HCT116 (cell line): ENCODE data around the gene NFATC3. TPM values are rescaled to one million over a fixed set of nuclear protein-coding genes. Genes with fewer than 3 reads are reported as not detected.

Experiments
- ATAC-seq: fragments of 200-7000 bp; cut with Tn5 transposase; 2 replicates; pipeline ENCODE4 v1.9.1; 2020; ENCODE audit warnings: mild to moderate bottlenecking, moderate library complexity
- BruUV-seq: library from RNA; stranded (reverse); fragments of 400-500 nt; replicated peaks from 2 replicates; lab custom pipeline; 2021; lab: Mats Ljungman, UMichigan
- CTCF ChIA-PET: fragments of 300-600 bp; sonication (Branson Sonifier 250); formaldehyde crosslinking; loops from one replicate; lab custom pipeline; 2021; ENCODE audit warnings: antibody characterized with exemption; lab: Charles Lee
- POLR2A ChIA-PET: fragments of 300-600, 350-600 bp; sonication (Branson Sonifier 250); formaldehyde crosslinking; loops from one replicate; lab custom pipeline; 2021; ENCODE audit warnings: antibody characterized with exemption; lab: Charles Lee
- RAD21 ChIA-PET, 2 experiments: fragments of 300-600 bp; sonication (Branson Sonifier 250); formaldehyde crosslinking; loops; one replicate each; lab custom pipeline; 2023; ENCODE audit warnings: low total read pairs in 2 of 2; ENCODE audit not compliant: uncharacterized antibody in 2 of 2, unreplicated experiment in 2 of 2, low non-redundant PET in 1 of 2; lab: Charles Lee
- DNase-seq: peaks from one replicate; pipeline ENCODE4 v3.0.0-alpha.2; 2010; ENCODE audit warnings: low read depth, low spot score
- H2AFZ ChIP-seq: fragments of 200-600 bp; shearing (Covaris generic), sonication (generic); 2 replicates; pipeline ENCODE4 v1.6.1; 2017; ENCODE audit warnings: low read depth, mixed run types, mixed read lengths, antibody characterized with exemption, low read length; ENCODE audit not compliant: poor library complexity, severe bottlenecking
- H3K27ac ChIP-seq: 2 replicates; pipeline ENCODE4 v1.5.1; 2012; ENCODE audit warnings: low read depth, low read length
- H3K27me3 ChIP-seq: fragments of 200-600 bp; sonication (generic); 2 replicates; pipeline ENCODE4 v1.6.1; 2016; ENCODE audit warnings: mixed run types, low read length, mixed read lengths; ENCODE audit not compliant: insufficient read depth
- H3K36me3 ChIP-seq, 2 experiments: fragments of 200-500 bp in 1 of 2; fragments of 200-600 bp in 1 of 2; sonication (Bioruptor generic) in 1 of 2; sonication (generic) in 1 of 2; 2 replicates each; pipeline versions ENCODE4 v1.5.1 to v1.6.1; 2014 to 2016; ENCODE audit warnings: low read length in 2 of 2, inconsistent platforms in 1 of 2, mixed read lengths in 1 of 2, mixed run types in 1 of 2; ENCODE audit not compliant: insufficient read depth in 2 of 2, control insufficient read depth in 1 of 2
- H3K4me1 ChIP-seq, 2 experiments: fragments of 200-600 bp in 1 of 2; sonication (generic) in 1 of 2; 2 replicates each; pipeline versions ENCODE4 v1.5.1 to v1.6.1; 2012 to 2017; ENCODE audit warnings: low read length in 2 of 2, inconsistent platforms in 1 of 2, mild to moderate bottlenecking in 1 of 2, mixed read lengths in 1 of 2, mixed run types in 1 of 2, moderate library complexity in 1 of 2; ENCODE audit not compliant: insufficient read depth in 2 of 2, control insufficient read depth in 1 of 2
- H3K4me2 ChIP-seq: fragments of 200-600 bp; sonication (generic); 2 replicates; pipeline ENCODE4 v1.6.1; 2017; ENCODE audit warnings: mixed run types, low read length, mixed read lengths
- H3K4me3 ChIP-seq, 2 experiments: fragments of 200-600 bp in 1 of 2; sonication (generic) in 1 of 2; replicated peaks in 1 of 2; 2 replicates each; pipeline ENCODE4 v1.5.1; 2011 to 2016; ENCODE audit warnings: low read length in 2 of 2, control low read depth in 1 of 2, low read depth in 1 of 2, mild to moderate bottlenecking in 1 of 2, mixed read lengths in 1 of 2, mixed run types in 1 of 2
- H3K79me2 ChIP-seq: fragments of 200-600 bp; sonication (generic); 2 replicates; pipeline ENCODE4 v1.6.1; 2017; ENCODE audit warnings: mild to moderate bottlenecking, mixed run types, low read length, moderate library complexity, mixed read lengths; ENCODE audit not compliant: insufficient read depth
- H3K9ac ChIP-seq: fragments of 200-600 bp; sonication (generic); 2 replicates; pipeline ENCODE4 v1.6.1; 2016; ENCODE audit warnings: low read length, mixed read lengths
- H3K9me2 ChIP-seq: fragments of 200-600 bp; sonication (generic), shearing (Covaris generic); 2 replicates; pipeline ENCODE4 v1.6.1; 2017; ENCODE audit warnings: mixed run types, mild to moderate bottlenecking, moderate library complexity; ENCODE audit not compliant: insufficient read depth
- H3K9me3 ChIP-seq, 2 experiments: fragments of 200-500 bp in 1 of 2; fragments of 200-600 bp in 1 of 2; sonication (Bioruptor generic) in 1 of 2; sonication (generic) in 1 of 2; 2 replicates each; pipeline ENCODE4 v1.6.1; 2014 to 2017; ENCODE audit warnings: low read length in 2 of 2, mixed read lengths in 2 of 2, inconsistent platforms in 1 of 2, low read depth in 1 of 2, mild to moderate bottlenecking in 1 of 2, mixed run types in 1 of 2, moderate library complexity in 1 of 2; ENCODE audit not compliant: control insufficient read depth in 1 of 2, insufficient read depth in 1 of 2
- H4K20me1 ChIP-seq: fragments of 200-600 bp; sonication (generic), shearing (Covaris generic); 2 replicates; pipeline ENCODE4 v1.6.1; 2017; ENCODE audit warnings: mixed run types, mild to moderate bottlenecking, moderate library complexity; ENCODE audit not compliant: insufficient read depth
- ATF3 ChIP-seq: IDR thresholded peaks from 2 replicates; pipeline ENCODE4 v1.6.1; 2012
- CBX3 ChIP-seq: IDR thresholded peaks from 2 replicates; pipeline ENCODE4 v1.6.1; 2012; ENCODE audit warnings: low read depth
- CEBPB ChIP-seq: IDR thresholded peaks from 2 replicates; pipeline ENCODE4 v1.6.1; 2012; ENCODE audit warnings: low read depth
- EGR1 ChIP-seq: IDR thresholded peaks from 2 replicates; pipeline ENCODE4 v1.6.1; 2012; ENCODE audit warnings: low read depth
- EZH2 ChIP-seq: fragments of 200-600 bp; sonication (generic); IDR thresholded peaks from 2 replicates; pipeline ENCODE4 v1.6.1; 2017; ENCODE audit warnings: antibody characterized with exemption, mixed run types
- FOSL1 ChIP-seq: IDR thresholded peaks from 2 replicates; pipeline ENCODE4 v1.6.1; 2012; ENCODE audit warnings: low read depth
- POLR2A ChIP-seq: IDR thresholded peaks from 2 replicates; pipeline ENCODE4 v1.7.0; 2011; ENCODE audit warnings: borderline replicate concordance; ENCODE audit not compliant: insufficient read depth, insufficient read length; ENCODE audit errors: extremely low read depth
- POLR2AphosphoS5 ChIP-seq: IDR thresholded peaks from 2 replicates; pipeline ENCODE4 v1.6.1; 2011; ENCODE audit warnings: mild to moderate bottlenecking, low read depth, low read length, moderate library complexity
- RAD21 ChIP-seq: IDR thresholded peaks from 2 replicates; pipeline ENCODE4 v1.6.1; 2012; ENCODE audit warnings: low read depth, mild to moderate bottlenecking
- SIN3A ChIP-seq: IDR thresholded peaks from 2 replicates; pipeline ENCODE4 v1.6.1; 2012; ENCODE audit warnings: low read depth
- SP1 ChIP-seq: IDR thresholded peaks from 2 replicates; pipeline ENCODE4 v1.6.1; 2012; ENCODE audit warnings: low read depth
- SRF ChIP-seq: IDR thresholded peaks from 2 replicates; pipeline ENCODE4 v1.6.1; 2012; ENCODE audit warnings: low read depth
- TCF7L2 ChIP-seq: IDR thresholded peaks from 2 replicates; pipeline ENCODE4 v1.7.0; 2011; ENCODE audit warnings: borderline replicate concordance, inconsistent platforms; ENCODE audit not compliant: insufficient read depth, insufficient read length; ENCODE audit errors: extremely low read depth
- YY1 ChIP-seq: IDR thresholded peaks from 2 replicates; pipeline ENCODE4 v1.6.1; 2011; ENCODE audit warnings: low read length, low read depth, moderate library complexity, mild to moderate bottlenecking; ENCODE audit not compliant: insufficient replicate concordance; ENCODE audit errors: extremely low read depth
- ZBTB33 ChIP-seq: IDR thresholded peaks from 2 replicates; pipeline ENCODE4 v1.6.1; 2011; ENCODE audit warnings: mild to moderate bottlenecking, low read length, moderate library complexity; ENCODE audit not compliant: insufficient replicate concordance; ENCODE audit errors: extremely low read depth
- ZFX ChIP-seq: fragments of 450-650 bp; IDR thresholded peaks from 2 replicates; pipeline ENCODE4 v1.6.1; 2017
- ZNF274 ChIP-seq: fragments of 200-500 bp; sonication (Bioruptor generic); IDR thresholded peaks from 2 replicates; pipeline ENCODE4 v1.6.1; 2014; ENCODE audit warnings: mild to moderate bottlenecking, low read depth, low read length, inconsistent platforms
- intact Hi-C: fragments of 100-400 bp; cut with micrococcal nuclease; formaldehyde crosslinking; loops from 2 replicates; pipeline ENCODE4 v1.10.0; 2022
- total RNA-seq: library from RNA; stranded (reverse); gene quantifications from one replicate; pipeline ENCODE4 v1.2.1, GENCODE V29; 2021; ENCODE audit not compliant: unreplicated experiment

The NFATC3 gene
- total RNA-seq, 1 experiment from 2014 or later = 25.6 TPM

- POLR2A ChIA-PET = no interaction called here
- DNase-seq (no peak), ATAC-seq (no peak)
- Histone ChIP-seq H4K20me1 (no peaks in the 10 kb centered on the region), H3K27ac (no peak overlapping the region), H3K36me3 (no peaks in the 10 kb centered on the region; a peak in 1 of 4 replicates), H3K9me3 (no peaks in the 10 kb centered on the region), H3K4me2 (no peak overlapping the region), H3K4me3 (no peak overlapping the region), H3K79me2 (no peaks in the 10 kb centered on the region; the same call in 1 of the 2 replicates), H2AFZ (no peak overlapping the region), H3K9ac (no peak overlapping the region), H3K9me2 (no peaks in the 10 kb centered on the region), H3K27me3 (no peaks in the 10 kb centered on the region), H3K4me1 (peaks cover 6 to 21% of the 10 kb centered on the region in 2 experiments; a peak in 3 of 4 replicates)
- CTCF ChIA-PET = interaction anchor here (0.5 to 0.6 kb wide), 2 partner anchors 237 to 366 kb away, joined by 3 read pairs; partner anchors contain the start of gene PSKH1
- TF ChIP-seq TCF7L2 = no peak
- no peak for TF ChIP-seq ZNF274
- TF ChIP-seq CEBPB = no peak
- TF ChIP-seq CBX3 = no peak
- no peak for TF ChIP-seq FOSL1
- RAD21 ChIA-PET = no interaction called here
- no TSS peak for BruUV-seq
- intact Hi-C loops = no loop called here
Observed at GRCh38 chr16:68259007-68259825, 174.0 kb downstream of the NFATC3 start.

- Histone ChIP-seq H3K4me3 (peak overlapping the region; percentile 73 to 85), H3K79me2 (peaks cover 41% of the 10 kb centered on the region), H3K9me3 (no peaks in the 10 kb centered on the region), H3K27me3 (no peaks in the 10 kb centered on the region), H3K4me1 (peaks cover 25 to 33% of the 10 kb centered on the region in 2 experiments), H3K27ac (peak overlapping the region; percentile 91), H3K36me3 (no peaks in the 10 kb centered on the region; a peak in 1 of 4 replicates), H3K4me2 (peak overlapping the region; percentile 89), H3K9ac (peak overlapping the region; percentile 88), H3K9me2 (no peaks in the 10 kb centered on the region), H2AFZ (peak overlapping the region; percentile 32), H4K20me1 (peaks cover 7% of the 10 kb centered on the region; the same call in 1 of the 2 replicates)
- DNase-seq = no peak
- no TSS peak for BruUV-seq
- ATAC-seq = no peak
- ChIA-PET POLR2A (interaction anchor here (0.6 to 1.6 kb wide), 9 partner anchors 9 to 1638 kb away, joined by 3 to 6 read pairs (median 3); partner anchors contain the start of genes PLA2G15, PRMT7 and SLC7A6OS), RAD21 (interaction anchor here (0.6 to 1.5 kb wide), 3 partner anchors 47 to 552 kb away, joined by 3 to 4 read pairs (median 3); partner anchors contain the start of genes PRMT7 (in 1 of the 2) and SLC7A6OS (in 1 of the 2)), CTCF (interaction anchor here (0.6 to 5.2 kb wide), 19 partner anchors 9 to 603 kb away, joined by 3 to 54 read pairs (median 4); partner anchors contain the start of genes ACD, ESRP2, PLA2G15 and PRMT7)
- intact Hi-C loops = no loop called here
- TF ChIP-seq SIN3A = no peak
- TF ChIP-seq ZBTB33 = no peak
- no peak for TF ChIP-seq ATF3
- no peak for TF ChIP-seq ZFX
- TF ChIP-seq EGR1 = no peak
- TF ChIP-seq CEBPB = no peak
- no peak for TF ChIP-seq CBX3
- TF ChIP-seq POLR2AphosphoS5 = no peak
- no peak for TF ChIP-seq SRF
- TF ChIP-seq YY1 = no peak
- no peak for TF ChIP-seq SP1
- no peak for TF ChIP-seq POLR2A
- no peak for TF ChIP-seq RAD21
- no peak for TF ChIP-seq EZH2
Observed at GRCh38 chr16:68263559-68264127, 178.5 kb downstream of the NFATC3 start.
